Measurements from ENCODE around the gene CD7. TPM values are rescaled to one million over a fixed set of nuclear protein-coding genes. Genes with fewer than 3 reads are reported as not detected.

CD7 gene
- total RNA-seq, 1 experiment from 2014 or later, result 0.93 TPM

GRCh38 chr17:82346342-82347300, 29.2 kb upstream of the CD7 start:
- Histone ChIP-seq H3K27me3 (replicated peaks; ENCODE audit: control insufficient read depth, insufficient read depth, low read length) (no peaks in the 10 kb centered on the region), H3K36me3 (ENCODE audit: control insufficient read depth, insufficient read depth, low read length) (no peaks in the 10 kb centered on the region), H3K4me1 (peaks cover 27% of the 10 kb centered on the region), H3K9me3 (no peaks in the 10 kb centered on the region), H3K4me3 (ENCODE audit: low read depth, low read length) (no peak overlapping the region)
- Mint-ChIP-seq H3K9me3 (ENCODE audit: unreplicated experiment) (no peaks in the 10 kb centered on the region), H3K27me3 (ENCODE audit: insufficient read depth, unreplicated experiment) (no peaks in the 10 kb centered on the region), H3K27ac (ENCODE audit: unreplicated experiment) (peak overlapping the region; percentile 74), H3K36me3 (ENCODE audit: insufficient read depth, unreplicated experiment) (peaks cover 6% of the 10 kb centered on the region), H3K4me3 (ENCODE audit: unreplicated experiment) (no peak overlapping the region), H3K4me1 (ENCODE audit: low read depth, unreplicated experiment) (peaks cover 17% of the 10 kb centered on the region)
- DNase-seq, result peak in 1 of 2 experiments; percentile 55
- ChIA-PET CTCF (interaction anchor here (1.0 kb wide), 1 partner anchor 20 kb away, joined by 3 read pairs; no protein-coding TSS in a partner anchor), POLR2A (no interaction called here)
- TF ChIP-seq, protein P1, sequence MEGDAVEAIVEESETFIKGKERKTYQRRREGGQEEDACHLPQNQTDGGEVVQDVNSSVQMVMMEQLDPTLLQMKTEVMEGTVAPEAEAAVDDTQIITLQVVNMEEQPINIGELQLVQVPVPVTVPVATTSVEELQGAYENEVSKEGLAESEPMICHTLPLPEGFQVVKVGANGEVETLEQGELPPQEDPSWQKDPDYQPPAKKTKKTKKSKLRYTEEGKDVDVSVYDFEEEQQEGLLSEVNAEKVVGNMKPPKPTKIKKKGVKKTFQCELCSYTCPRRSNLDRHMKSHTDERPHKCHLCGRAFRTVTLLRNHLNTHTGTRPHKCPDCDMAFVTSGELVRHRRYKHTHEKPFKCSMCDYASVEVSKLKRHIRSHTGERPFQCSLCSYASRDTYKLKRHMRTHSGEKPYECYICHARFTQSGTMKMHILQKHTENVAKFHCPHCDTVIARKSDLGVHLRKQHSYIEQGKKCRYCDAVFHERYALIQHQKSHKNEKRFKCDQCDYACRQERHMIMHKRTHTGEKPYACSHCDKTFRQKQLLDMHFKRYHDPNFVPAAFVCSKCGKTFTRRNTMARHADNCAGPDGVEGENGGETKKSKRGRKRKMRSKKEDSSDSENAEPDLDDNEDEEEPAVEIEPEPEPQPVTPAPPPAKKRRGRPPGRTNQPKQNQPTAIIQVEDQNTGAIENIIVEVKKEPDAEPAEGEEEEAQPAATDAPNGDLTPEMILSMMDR (IDR thresholded peaks at IDR 0.05; ENCODE audit: insufficient read depth in 1 of 2, low read depth in 1 of 2, low read length in 1 of 2, severe bottlenecking in 1 of 2, unreplicated experiment in 1 of 2), result no peak
- intact Hi-C loops (cut with micrococcal nuclease; ENCODE audit: unreplicated experiment), result no loop called here
- no TSS peak for BruUV-seq (replicated peaks)

DNA sequence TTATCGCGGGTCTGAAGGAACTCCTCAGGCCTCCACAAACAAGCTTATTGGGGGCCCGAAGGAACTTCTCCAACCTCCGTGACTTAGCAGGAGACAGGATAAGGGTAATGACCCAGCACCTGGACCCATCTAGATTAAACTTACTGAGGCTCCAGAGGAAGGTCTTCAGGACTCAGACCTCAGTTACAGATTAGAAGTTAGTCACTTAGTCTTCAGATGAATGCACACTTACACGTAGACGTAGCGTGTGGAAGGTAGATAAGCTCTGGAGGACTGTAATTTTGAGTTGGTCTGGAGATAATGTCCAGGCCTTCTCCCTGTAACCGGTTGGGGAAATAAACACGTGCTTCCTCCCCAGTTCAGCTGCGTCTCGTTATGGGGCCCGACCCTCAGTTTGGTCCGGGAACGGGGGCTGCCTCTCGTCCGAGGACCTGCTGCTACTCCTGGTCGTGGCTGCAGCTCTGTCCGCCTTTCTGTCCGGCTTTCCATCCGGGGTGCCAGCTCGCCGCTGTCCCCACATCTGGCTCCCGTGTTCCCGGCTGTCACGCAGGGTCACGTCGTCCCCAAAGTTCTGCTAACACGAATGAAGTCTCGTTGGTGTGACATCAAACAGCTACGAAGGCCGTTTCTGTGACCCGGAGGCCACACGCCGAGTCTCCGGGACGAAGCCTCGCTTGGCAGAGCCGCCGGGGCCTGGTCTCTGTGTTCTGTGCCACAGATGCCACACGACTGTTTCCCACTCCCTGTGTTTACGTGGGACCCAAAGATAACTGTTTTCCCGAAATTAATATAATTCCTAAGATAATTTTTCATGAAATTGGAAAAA, 28.0 kb upstream of the CD7 start:
- POLR2A ChIA-PET, result no interaction called here
- H3K4me3 Mint-ChIP-seq (ENCODE audit: unreplicated experiment), result no peak overlapping the region
- no peaks in the 10 kb centered on the region for H3K36me3 Mint-ChIP-seq (ENCODE audit: insufficient read depth, unreplicated experiment)
- H3K9me3 Mint-ChIP-seq (ENCODE audit: unreplicated experiment), result no peaks in the 10 kb centered on the region
- H3K4me1 Mint-ChIP-seq (ENCODE audit: low read depth, unreplicated experiment), result peaks cover 17% of the 10 kb centered on the region
- Histone ChIP-seq H3K27me3 (replicated peaks; ENCODE audit: control insufficient read depth, insufficient read depth, low read length) (no peaks in the 10 kb centered on the region), H3K36me3 (ENCODE audit: control insufficient read depth, insufficient read depth, low read length) (no peaks in the 10 kb centered on the region), H3K4me1 (peaks cover 27% of the 10 kb centered on the region), H3K4me3 (ENCODE audit: low read depth, low read length) (no peak overlapping the region), H3K9me3 (no peaks in the 10 kb centered on the region)
- intact Hi-C loops (cut with micrococcal nuclease; ENCODE audit: unreplicated experiment), result no loop called here
- H3K27ac Mint-ChIP-seq (ENCODE audit: unreplicated experiment), result no peak overlapping the region
- no TSS peak for BruUV-seq (replicated peaks)
- no peaks in the 10 kb centered on the region for H3K27me3 Mint-ChIP-seq (ENCODE audit: insufficient read depth, unreplicated experiment)
- TF ChIP-seq, protein P1 (IDR thresholded peaks at IDR 0.05; ENCODE audit: insufficient read depth in 1 of 2, low read depth in 1 of 2, low read length in 1 of 2, severe bottlenecking in 1 of 2, unreplicated experiment in 1 of 2), result no peak
- no peak for DNase-seq
- CTCF ChIA-PET, result interaction anchor here (0.7 kb wide), 1 partner anchor 72 kb away, joined by 4 read pairs; no protein-coding TSS in a partner anchor
